ENCODE data around the gene GSDME. TPM values are rescaled to one million over a fixed set of nuclear protein-coding genes. Genes with fewer than 3 reads are reported as not detected.

Gene GSDME
- total RNA-seq, 4 donors from 2014 or later: 3.1 to 5.2 (median 3.9) TPM

DNA sequence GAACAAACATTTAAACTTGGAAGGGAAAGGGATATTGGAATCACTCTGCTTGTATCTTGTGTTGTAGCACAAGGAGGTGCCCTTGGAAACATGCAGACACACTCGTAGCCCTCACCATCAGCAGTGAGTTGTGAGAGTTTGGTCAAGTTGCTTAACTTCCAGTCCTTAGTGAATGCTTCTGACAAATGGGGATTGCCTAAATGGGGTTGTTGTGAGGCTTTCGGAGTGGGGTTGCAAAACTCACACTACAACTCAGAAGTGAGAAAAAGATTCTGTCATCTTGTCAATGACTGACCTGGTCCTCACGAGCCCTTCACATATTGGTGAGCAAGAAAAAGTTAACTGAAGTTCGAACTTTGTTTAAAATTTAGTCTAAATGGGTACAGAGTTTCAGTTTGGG, 29.0 kb upstream of the GSDME start:
- H3K27me3 ChIP-seq: no peaks in the 10 kb centered on the region
- no peak for DNase-seq
- H3K4me1 ChIP-seq: peaks cover 7 to 15% of the 10 kb centered on the region in 2 donors
- TF ChIP-seq POLR2A (IDR thresholded peaks at IDR 0.05): no peak
- TF ChIP-seq, protein P1, sequence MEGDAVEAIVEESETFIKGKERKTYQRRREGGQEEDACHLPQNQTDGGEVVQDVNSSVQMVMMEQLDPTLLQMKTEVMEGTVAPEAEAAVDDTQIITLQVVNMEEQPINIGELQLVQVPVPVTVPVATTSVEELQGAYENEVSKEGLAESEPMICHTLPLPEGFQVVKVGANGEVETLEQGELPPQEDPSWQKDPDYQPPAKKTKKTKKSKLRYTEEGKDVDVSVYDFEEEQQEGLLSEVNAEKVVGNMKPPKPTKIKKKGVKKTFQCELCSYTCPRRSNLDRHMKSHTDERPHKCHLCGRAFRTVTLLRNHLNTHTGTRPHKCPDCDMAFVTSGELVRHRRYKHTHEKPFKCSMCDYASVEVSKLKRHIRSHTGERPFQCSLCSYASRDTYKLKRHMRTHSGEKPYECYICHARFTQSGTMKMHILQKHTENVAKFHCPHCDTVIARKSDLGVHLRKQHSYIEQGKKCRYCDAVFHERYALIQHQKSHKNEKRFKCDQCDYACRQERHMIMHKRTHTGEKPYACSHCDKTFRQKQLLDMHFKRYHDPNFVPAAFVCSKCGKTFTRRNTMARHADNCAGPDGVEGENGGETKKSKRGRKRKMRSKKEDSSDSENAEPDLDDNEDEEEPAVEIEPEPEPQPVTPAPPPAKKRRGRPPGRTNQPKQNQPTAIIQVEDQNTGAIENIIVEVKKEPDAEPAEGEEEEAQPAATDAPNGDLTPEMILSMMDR (IDR thresholded peaks at IDR 0.05 in 4 of 5, conservative IDR thresholded peaks at IDR 0.05 in 1 of 5): no peak
- no peak overlapping the region for H3K4me3 ChIP-seq
- H3K9me3 ChIP-seq: no peaks in the 10 kb centered on the region
- H3K27ac ChIP-seq: peak overlapping the region; percentile 68 to 78 (median 74)
- in situ Hi-C loops (cut with MboI; ENCODE audit: low sequenced_read_pairs in 4 of 4): no loop called here
- no peaks in the 10 kb centered on the region for H3K36me3 ChIP-seq
- no peak for ATAC-seq
- intact Hi-C loops (cut with DNase I; ENCODE audit: low total_unique reads): loop anchor here (5.0 kb wide), 1 partner anchor 209 kb away; no protein-coding TSS in a partner anchor

- DNase-seq (no peak), ATAC-seq (no peak)
- no peaks in the 10 kb centered on the region for H3K36me3 ChIP-seq
- no peaks in the 10 kb centered on the region for H3K9me3 ChIP-seq
- no peaks in the 10 kb centered on the region for H3K27me3 ChIP-seq
- no peak overlapping the region for H3K4me3 ChIP-seq
- peak overlapping the region in 1 of 4 donors; percentile 2 for H3K27ac ChIP-seq
- in situ Hi-C loops (cut with MboI; ENCODE audit: low sequenced_read_pairs in 4 of 4): no loop called here
- H3K4me1 ChIP-seq: peaks cover 12 to 23% of the 10 kb centered on the region in 2 donors
- TF ChIP-seq POLR2A (IDR thresholded peaks at IDR 0.05): no peak
- TF ChIP-seq, protein P1 (IDR thresholded peaks at IDR 0.05 in 4 of 5, conservative IDR thresholded peaks at IDR 0.05 in 1 of 5): no peak
- intact Hi-C loops (cut with DNase I; ENCODE audit: low total_unique reads): no loop called here
These were observed 27.0 kb upstream of the GSDME start for GRCh38 chr7:24784277-24784676.

GRCh38 chr7:24783698-24784097, 26.4 kb upstream of the GSDME start:
- intact Hi-C loops (cut with DNase I; ENCODE audit: low total_unique reads): no loop called here
- ATAC-seq (no peak), DNase-seq (no peak)
- TF ChIP-seq POLR2A (IDR thresholded peaks at IDR 0.05): no peak
- TF ChIP-seq, protein P1 (IDR thresholded peaks at IDR 0.05 in 4 of 5, conservative IDR thresholded peaks at IDR 0.05 in 1 of 5): no peak
- in situ Hi-C loops (cut with MboI; ENCODE audit: low sequenced_read_pairs in 4 of 4): no loop called here
- no peaks in the 10 kb centered on the region for H3K9me3 ChIP-seq
- peak overlapping the region in 2 of 4 donors; percentile 2 to 13 for H3K27ac ChIP-seq
- peaks cover 18 to 29% of the 10 kb centered on the region in 2 donors for H3K4me1 ChIP-seq
- no peaks in the 10 kb centered on the region for H3K36me3 ChIP-seq
- H3K4me3 ChIP-seq: no peak overlapping the region
- H3K27me3 ChIP-seq: no peaks in the 10 kb centered on the region

DNA sequence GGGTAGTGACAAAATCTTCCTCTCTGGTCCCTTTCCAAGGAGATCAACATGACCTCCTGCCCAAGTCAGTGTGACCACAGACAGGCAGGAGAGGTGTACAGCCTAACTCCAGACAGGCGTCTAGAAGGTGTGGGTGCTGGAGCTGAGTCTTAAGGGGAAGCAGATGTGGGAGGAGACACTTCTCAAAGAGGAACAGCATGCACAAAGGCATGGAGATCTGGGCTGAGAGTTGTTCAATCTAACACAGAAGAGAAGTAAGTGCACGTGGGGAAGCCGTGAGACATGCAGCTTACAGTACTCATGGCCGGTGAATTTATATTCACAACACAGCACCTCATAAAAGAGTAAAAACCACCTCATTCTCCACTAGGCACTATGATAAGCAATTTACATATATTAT, 23.8 kb upstream of the GSDME start:
- in situ Hi-C loops (cut with MboI; ENCODE audit: low sequenced_read_pairs in 4 of 4): no loop called here
- H3K4me1 ChIP-seq: peaks cover 15 to 19% of the 10 kb centered on the region in 2 donors
- no peaks in the 10 kb centered on the region for H3K36me3 ChIP-seq
- no peak for TF ChIP-seq POLR2A (IDR thresholded peaks at IDR 0.05)
- TF ChIP-seq, protein P1 (IDR thresholded peaks at IDR 0.05 in 4 of 5, conservative IDR thresholded peaks at IDR 0.05 in 1 of 5): no peak
- no peak for ATAC-seq
- no peak overlapping the region for H3K4me3 ChIP-seq
- H3K9me3 ChIP-seq: no peaks in the 10 kb centered on the region
- no peaks in the 10 kb centered on the region for H3K27me3 ChIP-seq
- intact Hi-C loops (cut with DNase I; ENCODE audit: low total_unique reads): no loop called here
- no peak for DNase-seq
- H3K27ac ChIP-seq: no peak overlapping the region

DNA sequence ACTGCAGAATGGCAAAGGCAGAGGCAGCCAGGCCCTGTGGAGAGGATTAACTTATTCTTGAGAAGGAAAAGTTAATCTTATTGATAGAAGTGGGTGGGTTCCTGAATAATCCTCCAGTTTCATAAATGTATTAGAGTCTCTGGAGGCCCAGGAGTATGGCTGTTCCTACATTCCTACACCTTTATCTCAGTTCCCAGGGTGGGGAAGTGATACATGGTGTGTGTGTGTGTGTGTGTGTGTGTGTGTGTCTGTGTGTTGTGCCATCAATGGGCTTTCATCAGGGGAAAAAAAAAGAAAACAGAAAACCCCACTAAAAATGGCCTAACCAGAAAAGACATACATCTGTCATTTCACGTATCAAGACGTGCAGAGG, 22.0 kb upstream of the GSDME start:
- ATAC-seq (no peak), DNase-seq (no peak)
- TF ChIP-seq, protein P1 (IDR thresholded peaks at IDR 0.05 in 4 of 5, conservative IDR thresholded peaks at IDR 0.05 in 1 of 5): no peak
- TF ChIP-seq POLR2A (IDR thresholded peaks at IDR 0.05): no peak
- Histone ChIP-seq H3K4me1 (peaks cover 15 to 18% of the 10 kb centered on the region in 2 donors), H3K9me3 (no peaks in the 10 kb centered on the region), H3K4me3 (no peak overlapping the region), H3K36me3 (no peaks in the 10 kb centered on the region), H3K27ac (peak overlapping the region; percentile 77 to 85 (median 82)), H3K27me3 (no peaks in the 10 kb centered on the region)
- intact Hi-C loops (cut with DNase I; ENCODE audit: low total_unique reads) (loop anchor here (5.0 kb wide), 1 partner anchor 1063 kb away; no protein-coding TSS in a partner anchor), in situ Hi-C loops (cut with MboI; ENCODE audit: low sequenced_read_pairs in 4 of 4) (no loop called here)
